ENCODE data around the gene ADAM8.

Gene ADAM8

GRCh38 chr10:133308421-133309099, 31.9 kb upstream of the ADAM8 start, which contains the start of the genes TUBGCP2 and ZNF511:
TUBGCP2 (minus strand) TSS chr10:133308872; CDS start chr10:133302941, 5,931 bp downstream.
ZNF511 (plus strand) TSS chr10:133308914; CDS start chr10:133308944, 30 bp downstream.
- DNase-seq (ENCODE audit: extremely low read depth, low read depth), result peak; percentile 57
- TF ChIP-seq, protein P1, sequence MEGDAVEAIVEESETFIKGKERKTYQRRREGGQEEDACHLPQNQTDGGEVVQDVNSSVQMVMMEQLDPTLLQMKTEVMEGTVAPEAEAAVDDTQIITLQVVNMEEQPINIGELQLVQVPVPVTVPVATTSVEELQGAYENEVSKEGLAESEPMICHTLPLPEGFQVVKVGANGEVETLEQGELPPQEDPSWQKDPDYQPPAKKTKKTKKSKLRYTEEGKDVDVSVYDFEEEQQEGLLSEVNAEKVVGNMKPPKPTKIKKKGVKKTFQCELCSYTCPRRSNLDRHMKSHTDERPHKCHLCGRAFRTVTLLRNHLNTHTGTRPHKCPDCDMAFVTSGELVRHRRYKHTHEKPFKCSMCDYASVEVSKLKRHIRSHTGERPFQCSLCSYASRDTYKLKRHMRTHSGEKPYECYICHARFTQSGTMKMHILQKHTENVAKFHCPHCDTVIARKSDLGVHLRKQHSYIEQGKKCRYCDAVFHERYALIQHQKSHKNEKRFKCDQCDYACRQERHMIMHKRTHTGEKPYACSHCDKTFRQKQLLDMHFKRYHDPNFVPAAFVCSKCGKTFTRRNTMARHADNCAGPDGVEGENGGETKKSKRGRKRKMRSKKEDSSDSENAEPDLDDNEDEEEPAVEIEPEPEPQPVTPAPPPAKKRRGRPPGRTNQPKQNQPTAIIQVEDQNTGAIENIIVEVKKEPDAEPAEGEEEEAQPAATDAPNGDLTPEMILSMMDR (IDR thresholded peaks at IDR 0.05; ENCODE audit: low read depth, low read length), result peak; percentile 17

GRCh38 chr10:133307776-133308420, 31.2 kb upstream of the ADAM8 start:
- TF ChIP-seq, protein P1 (IDR thresholded peaks at IDR 0.05; ENCODE audit: low read depth, low read length), result peak; percentile 66
- no peak for DNase-seq (ENCODE audit: extremely low read depth, low read depth)

- no peak for DNase-seq (ENCODE audit: extremely low read depth, low read depth)
- TF ChIP-seq, protein P1 (IDR thresholded peaks at IDR 0.05; ENCODE audit: low read depth, low read length), result no peak
Measured at GRCh38 chr10:133306941-133307379, 30.3 kb upstream of the ADAM8 start.

GRCh38 chr10:133306097-133306476, 29.4 kb upstream of the ADAM8 start:
- TF ChIP-seq, protein P1 (IDR thresholded peaks at IDR 0.05; ENCODE audit: low read depth, low read length), result no peak
- DNase-seq (ENCODE audit: extremely low read depth, low read depth), result no peak

DNA sequence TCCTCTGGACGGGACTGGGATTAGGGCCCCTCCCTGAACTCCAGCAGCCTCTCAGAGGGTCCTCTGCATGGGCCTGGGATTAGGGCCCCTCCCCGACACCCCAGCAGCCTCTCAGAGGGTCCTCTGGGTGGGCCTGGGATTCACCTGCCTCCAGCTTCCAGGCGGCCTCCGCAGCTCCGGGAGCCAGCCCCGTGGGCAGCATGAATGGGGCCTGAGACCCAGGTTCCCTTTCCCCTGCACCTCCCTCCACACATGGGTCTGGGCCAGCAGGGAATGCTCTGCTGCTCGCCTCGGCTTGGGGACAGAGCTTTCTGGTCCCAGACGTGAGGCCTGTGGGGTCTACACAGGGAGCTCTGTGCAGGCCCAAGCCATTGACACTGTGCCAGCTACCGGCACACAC, 26.5 kb upstream of the ADAM8 start:
- DNase-seq (ENCODE audit: extremely low read depth, low read depth), result no peak
- TF ChIP-seq, protein P1 (IDR thresholded peaks at IDR 0.05; ENCODE audit: low read depth, low read length), result no peak

GRCh38 chr10:133302230-133302629, 25.6 kb upstream of the ADAM8 start:
- TF ChIP-seq, protein P1 (IDR thresholded peaks at IDR 0.05; ENCODE audit: low read depth, low read length), result no peak
- no peak for DNase-seq (ENCODE audit: extremely low read depth, low read depth)

DNA sequence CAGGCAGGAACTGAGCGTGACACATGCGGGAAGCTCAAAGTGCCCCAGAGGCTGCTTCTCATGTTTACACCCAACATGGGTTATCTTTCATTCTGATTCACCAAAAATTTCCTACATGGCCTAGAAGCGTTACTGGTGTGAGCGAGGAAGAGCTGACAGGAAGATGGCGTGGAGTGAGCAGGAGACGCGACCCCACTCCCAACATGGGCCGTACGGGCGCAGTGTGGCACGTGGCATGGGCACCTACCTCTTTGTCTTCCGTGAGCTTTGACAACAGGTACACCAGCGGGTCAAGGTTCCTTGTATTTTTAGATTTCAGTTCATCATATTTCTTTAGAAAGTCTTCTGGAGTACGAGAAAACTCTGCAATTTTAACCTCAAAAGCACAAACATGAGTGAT, 23.1 kb upstream of the ADAM8 start:
- DNase-seq (ENCODE audit: extremely low read depth, low read depth), result no peak
- TF ChIP-seq, protein P1 (IDR thresholded peaks at IDR 0.05; ENCODE audit: low read depth, low read length), result no peak
